PC-9 (cell line): ENCODE measurements around the gene JMJD8.

ENCODE experiments used
- CTCF ChIP-seq: fragments of 200-600 bp; sonication (generic); conservative IDR thresholded peaks from 2 replicates; pipeline ENCODE4 v1.6.1; 2017; ENCODE audit warnings: mixed run types, antibody characterized with exemption, mild to moderate bottlenecking, moderate library complexity
- EZH2 ChIP-seq: fragments of 200-600 bp; sonication (generic); IDR thresholded peaks from 2 replicates; pipeline ENCODE4 v1.8.0; 2017; ENCODE audit warnings: antibody characterized with exemption, low read depth

- no peak for TF ChIP-seq CTCF
- no peak for TF ChIP-seq EZH2
These were observed 38.1 kb downstream of the JMJD8 start for GRCh38 chr16:645852-646678.
